ENCODE measurements around the gene SOD1.
A peak's percentile ranks its signal among the peaks of the same experiment; 100 is the strongest.
"Not testable (repeated sequence)": the region's sequence is repeated elsewhere in the genome, so short reads cannot be mapped to it uniquely, and the experiment has no call there.

The SOD1 gene

DNA sequence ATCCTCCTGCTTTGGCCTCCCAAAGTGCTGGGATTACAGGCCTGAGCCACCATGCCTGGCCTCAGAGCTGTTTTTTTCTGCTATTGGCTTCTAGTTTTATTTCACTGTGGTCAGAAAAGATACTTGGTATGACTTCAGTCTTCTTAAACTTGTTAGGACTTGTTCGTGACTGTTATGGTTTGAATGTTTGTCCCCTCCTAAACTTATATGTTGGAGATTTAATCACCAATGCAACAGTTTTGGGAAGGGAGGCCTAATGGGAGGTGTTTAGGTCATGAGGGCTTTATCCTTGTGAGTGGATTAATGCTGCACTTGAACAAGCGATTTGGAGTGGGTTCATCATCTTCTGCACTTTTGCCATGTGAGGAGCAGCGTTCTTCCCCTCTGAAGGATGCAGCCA is 24.5 kb upstream of the SOD1 start:
- TF ChIP-seq JUND (IDR thresholded peaks at IDR 0.05; ENCODE audit: low read depth), result no peak
- DNase-seq (ENCODE audit: low read depth in 1 of 2, low spot score in 1 of 2), result no peak
- in situ Hi-C loops (cut with HindIII; ENCODE audit: low pct_unique_long_range_greater_than_20kb, low sequenced_read_pairs), result no loop called here

DNA sequence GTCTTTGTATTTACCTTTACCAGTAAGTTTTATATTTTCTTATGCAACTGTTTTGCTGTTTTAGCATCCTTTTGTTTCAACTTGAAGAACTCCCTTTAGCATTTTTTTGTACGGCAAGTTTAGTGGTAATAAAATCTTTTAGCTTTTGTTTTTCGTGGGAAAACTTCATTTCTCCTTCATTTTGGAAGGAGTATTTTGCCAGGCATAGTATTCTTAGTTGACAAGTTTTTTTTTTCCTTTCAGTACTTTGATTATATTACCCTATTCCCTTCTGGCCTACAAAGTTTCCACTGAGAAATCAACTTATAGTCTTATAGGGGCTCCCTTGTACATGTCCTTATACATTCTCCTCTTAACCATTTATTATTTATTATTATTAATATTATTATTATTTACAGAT is 22.6 kb upstream of the SOD1 start:
- no peak for DNase-seq (ENCODE audit: low read depth in 1 of 2, low spot score in 1 of 2)
- TF ChIP-seq JUND (IDR thresholded peaks at IDR 0.05; ENCODE audit: low read depth), result no peak
- in situ Hi-C loops (cut with HindIII; ENCODE audit: low pct_unique_long_range_greater_than_20kb, low sequenced_read_pairs), result no loop called here

DNA sequence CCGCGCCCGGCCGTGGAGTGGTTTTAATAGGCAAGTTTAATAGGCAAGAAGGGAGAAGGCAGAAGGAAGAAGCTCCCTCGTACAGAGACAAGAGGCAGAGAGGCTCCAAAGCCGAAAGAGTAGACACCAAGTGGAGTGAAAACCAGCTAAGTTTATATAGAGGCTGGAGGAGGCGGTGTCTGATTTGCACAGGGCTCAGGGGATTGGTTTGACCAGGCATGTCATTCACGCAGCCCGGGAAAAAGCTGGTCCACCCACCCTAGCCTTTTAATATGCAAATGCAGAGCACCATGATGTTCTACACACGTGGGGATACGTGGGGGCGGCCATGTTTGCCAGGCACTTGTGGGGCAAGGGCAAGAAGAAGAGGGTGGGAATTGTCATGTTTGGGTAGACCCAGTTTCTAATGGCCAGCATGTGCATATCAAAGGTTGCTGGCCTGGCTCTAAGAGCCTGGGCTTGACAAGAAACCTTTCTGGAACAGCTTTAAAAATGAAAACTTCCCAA is 18.0 kb upstream of the SOD1 start:
- in situ Hi-C loops (cut with HindIII; ENCODE audit: low pct_unique_long_range_greater_than_20kb, low sequenced_read_pairs), result no loop called here
- no peak for TF ChIP-seq JUND (IDR thresholded peaks at IDR 0.05; ENCODE audit: low read depth)
- DNase-seq (ENCODE audit: low read depth in 1 of 2, low spot score in 1 of 2), result no peak

DNA sequence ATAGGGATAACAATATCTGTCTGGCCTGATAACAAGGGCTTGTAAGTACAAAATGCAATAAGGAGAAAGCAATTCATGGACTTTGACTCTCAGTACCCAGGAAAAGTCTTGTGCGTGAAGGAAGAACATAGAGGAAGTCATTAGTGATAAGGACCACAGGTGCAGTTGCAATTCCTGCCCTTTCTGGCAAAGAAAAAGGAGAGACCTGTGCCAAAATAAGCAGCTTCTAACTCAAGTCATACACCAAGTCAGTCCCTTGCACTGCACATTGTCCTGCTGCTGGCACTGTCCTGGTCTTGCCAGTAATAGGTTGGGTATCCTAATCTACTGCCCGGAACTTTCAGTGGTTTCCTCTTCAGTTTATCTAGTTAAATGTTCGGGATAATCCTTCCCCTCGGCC is 14.8 kb upstream of the SOD1 start:
- no peak for DNase-seq (ENCODE audit: low read depth in 1 of 2, low spot score in 1 of 2)
- no peak for TF ChIP-seq JUND (IDR thresholded peaks at IDR 0.05; ENCODE audit: low read depth)
- in situ Hi-C loops (cut with HindIII; ENCODE audit: low pct_unique_long_range_greater_than_20kb, low sequenced_read_pairs), result no loop called here

DNA sequence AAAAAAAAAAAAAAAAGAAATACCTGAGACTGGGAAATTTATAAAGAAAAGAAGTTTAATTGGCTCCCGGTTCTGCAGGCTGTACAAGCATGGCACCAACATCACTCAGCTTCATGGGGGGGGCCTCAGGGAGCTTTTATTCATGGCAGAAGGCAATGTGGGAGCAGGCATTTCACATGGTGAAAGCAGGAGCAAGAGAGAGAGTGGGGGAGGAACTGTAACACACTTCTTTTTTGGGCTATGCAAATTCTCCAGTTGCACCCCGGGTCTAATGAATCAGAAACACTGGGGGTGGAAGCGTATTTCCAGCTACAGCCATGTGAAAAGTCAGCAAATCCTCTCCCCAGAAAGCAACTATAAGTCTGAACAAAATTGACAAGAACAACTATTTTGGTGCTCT is 11.8 kb upstream of the SOD1 start:
- no peak for DNase-seq (ENCODE audit: low read depth in 1 of 2, low spot score in 1 of 2)
- in situ Hi-C loops (cut with HindIII; ENCODE audit: low pct_unique_long_range_greater_than_20kb, low sequenced_read_pairs), result no loop called here
- no peak for TF ChIP-seq JUND (IDR thresholded peaks at IDR 0.05; ENCODE audit: low read depth)

DNA sequence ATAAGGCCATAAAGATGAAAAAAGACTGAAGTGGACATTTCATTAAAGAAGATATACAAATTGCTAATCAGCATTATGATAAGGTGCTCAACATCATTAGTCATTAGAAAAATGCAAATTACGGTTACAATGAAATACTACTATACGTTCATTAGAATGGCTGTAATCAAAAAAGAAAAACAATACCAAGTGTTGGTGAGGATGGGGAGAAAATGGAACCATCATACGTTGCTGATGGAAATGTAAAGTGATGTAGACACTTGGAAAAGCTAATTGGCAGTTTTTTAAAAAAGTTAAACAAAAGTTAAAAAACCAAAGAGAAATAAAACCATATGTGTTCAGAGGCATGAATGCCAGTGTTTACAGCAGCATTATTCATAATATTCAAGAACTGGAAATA is 8.6 kb upstream of the SOD1 start:
- in situ Hi-C loops (cut with HindIII; ENCODE audit: low pct_unique_long_range_greater_than_20kb, low sequenced_read_pairs), result no loop called here
- DNase-seq (ENCODE audit: low read depth in 1 of 2, low spot score in 1 of 2), result no peak
- TF ChIP-seq JUND (IDR thresholded peaks at IDR 0.05; ENCODE audit: low read depth), result no peak

DNA sequence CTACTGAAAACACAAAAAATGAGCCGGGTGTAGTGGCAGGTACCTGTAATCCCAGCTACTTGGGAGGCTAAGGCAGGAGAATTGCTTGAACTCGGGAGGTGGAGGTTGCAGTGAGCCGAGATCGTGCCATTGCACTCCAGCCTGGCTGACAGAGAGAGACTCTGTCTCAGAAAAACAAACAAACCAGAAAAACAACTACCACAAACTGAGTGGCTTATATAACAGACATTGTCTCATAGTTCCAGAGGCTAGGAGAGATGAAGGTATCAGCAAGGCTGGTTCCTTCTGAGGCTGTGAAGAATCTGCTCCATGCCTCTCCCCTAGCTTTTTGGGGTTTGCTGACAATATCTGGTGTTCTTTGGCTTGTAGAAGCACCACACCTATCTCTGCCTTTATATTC is 8.0 kb upstream of the SOD1 start:
- in situ Hi-C loops (cut with HindIII; ENCODE audit: low pct_unique_long_range_greater_than_20kb, low sequenced_read_pairs); DNase-seq (ENCODE audit: low read depth in 1 of 2, low spot score in 1 of 2): not testable (repeated sequence)

DNA sequence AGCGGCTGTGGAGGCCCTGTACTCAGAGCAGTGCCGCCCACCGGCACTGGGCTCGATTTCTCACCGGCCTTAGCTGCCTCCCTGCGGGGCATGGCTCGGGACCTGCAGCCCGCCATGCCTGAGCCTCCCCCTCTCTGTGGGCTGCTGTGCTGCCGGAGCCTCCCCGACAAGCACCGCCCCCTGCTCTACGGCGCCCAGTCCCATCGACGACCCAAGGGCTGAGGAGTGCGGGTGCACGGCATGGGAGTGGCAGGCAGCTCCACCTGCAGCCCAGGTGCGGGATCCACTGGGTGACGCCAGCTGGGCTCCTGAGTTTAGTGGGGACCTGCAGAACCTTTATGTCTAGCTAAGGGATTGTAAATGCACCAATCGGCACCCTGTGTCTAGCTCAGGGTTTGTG is 5.2 kb upstream of the SOD1 start:
- no peak for TF ChIP-seq JUND (IDR thresholded peaks at IDR 0.05; ENCODE audit: low read depth)
- in situ Hi-C loops (cut with HindIII; ENCODE audit: low pct_unique_long_range_greater_than_20kb, low sequenced_read_pairs), result no loop called here
- no peak for DNase-seq (ENCODE audit: low read depth in 1 of 2, low spot score in 1 of 2)

DNA sequence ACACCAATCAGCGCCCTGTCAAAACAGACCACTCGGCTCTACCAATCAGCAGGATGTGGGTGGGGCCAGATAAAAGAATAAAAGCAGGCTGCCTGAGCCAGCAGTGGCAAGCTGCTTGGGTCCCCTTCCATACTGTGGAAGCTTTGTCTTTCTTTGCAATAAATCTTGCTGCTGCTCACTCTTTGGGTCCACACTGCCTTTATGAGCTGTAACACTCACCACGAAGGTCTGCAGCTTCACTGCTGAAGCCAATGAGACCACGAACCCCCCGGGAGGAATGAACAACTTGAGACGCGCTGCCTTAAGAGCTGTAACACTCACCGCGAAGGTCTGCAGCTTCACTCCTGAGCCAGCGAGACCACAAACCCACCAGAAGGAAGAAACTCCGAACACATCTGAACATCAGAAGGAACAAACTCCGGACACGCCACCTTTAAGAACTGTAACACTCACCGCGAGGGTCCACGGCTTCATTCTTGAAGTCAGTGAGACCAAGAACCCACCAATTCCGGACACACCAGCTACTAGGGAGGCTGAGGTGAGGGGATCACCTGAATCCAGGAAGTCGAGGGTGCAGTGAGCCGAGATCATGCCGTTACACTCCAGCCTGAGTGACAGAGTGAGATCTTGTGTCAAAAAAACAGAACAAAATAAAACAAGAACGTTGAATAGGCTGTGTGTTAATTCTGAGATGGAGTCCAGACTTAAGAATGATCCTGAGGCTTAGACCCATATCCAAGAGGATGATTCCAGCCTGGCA is 4.5 kb upstream of the SOD1 start:
- DNase-seq (ENCODE audit: low read depth in 1 of 2, low spot score in 1 of 2); in situ Hi-C loops (cut with HindIII; ENCODE audit: low pct_unique_long_range_greater_than_20kb, low sequenced_read_pairs): not testable (repeated sequence)

DNA sequence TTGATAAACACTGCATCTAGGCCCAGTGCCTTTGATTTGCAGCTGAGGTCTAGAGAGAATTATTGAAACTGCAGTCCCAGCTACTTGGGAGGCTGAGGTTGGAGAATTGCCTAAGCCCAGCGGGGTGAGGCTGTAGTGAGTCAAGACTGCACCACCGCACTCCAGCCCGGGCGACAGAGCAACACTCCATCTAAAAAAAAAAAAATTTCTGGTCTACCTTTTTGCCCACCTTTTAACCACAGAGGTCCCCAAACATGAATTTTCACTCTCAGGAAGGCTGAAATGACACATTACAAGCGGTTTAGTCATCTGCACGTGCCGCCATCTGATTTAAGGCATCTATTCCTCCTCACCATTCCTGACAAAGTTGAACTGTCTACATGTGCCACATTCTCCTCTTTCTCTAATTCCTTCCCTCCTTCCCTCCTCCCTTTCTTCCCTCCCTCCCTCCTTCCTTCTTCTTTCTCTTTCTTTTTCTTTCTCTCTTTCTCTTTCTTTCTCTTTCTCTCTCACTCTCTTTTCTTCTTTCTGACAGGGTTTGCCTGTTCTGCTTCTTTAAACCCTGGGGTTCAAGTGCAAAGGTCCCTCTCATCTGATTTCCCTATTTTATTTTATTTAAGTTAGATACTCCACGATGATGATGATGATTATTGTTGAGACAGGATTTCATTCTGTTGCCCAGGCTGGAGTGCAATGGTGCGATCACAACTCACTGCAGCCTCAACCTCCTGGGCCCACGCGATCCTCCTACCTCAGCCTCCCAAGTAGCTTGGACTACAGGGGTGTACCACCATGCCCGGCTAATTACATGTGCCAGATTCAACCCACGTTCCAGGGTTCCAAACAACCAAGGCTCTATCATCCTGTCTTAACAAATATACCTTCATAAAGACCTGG is 3.0 kb upstream of the SOD1 start:
- DNase-seq (ENCODE audit: low read depth in 1 of 2, low spot score in 1 of 2), result no peak
- in situ Hi-C loops (cut with HindIII; ENCODE audit: low pct_unique_long_range_greater_than_20kb, low sequenced_read_pairs), result no loop called here

DNA sequence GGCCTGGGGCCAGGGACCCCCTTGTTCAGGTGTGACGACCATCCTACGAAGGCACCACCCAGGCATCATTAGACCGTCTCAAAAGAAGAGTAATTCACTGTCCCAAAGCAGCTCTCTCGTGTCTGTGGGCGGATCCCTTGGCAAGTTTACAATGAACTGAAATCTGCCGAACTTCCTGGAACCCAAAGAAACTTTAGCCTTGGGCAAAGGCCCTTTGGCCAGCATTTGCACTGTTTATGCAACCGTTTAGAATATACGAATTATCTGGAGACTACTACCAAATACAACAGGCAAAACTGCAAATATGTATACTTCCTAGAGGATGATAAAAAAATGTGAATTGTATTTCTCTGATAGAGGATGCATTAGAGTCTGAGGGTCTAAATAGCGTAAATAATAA is 1.4 kb upstream of the SOD1 start:
- in situ Hi-C loops (cut with HindIII; ENCODE audit: low pct_unique_long_range_greater_than_20kb, low sequenced_read_pairs), result no loop called here
- TF ChIP-seq JUND (IDR thresholded peaks at IDR 0.05; ENCODE audit: low read depth), result no peak
- no peak for DNase-seq (ENCODE audit: low read depth in 1 of 2, low spot score in 1 of 2)

More for the DNA sequence above, 3.0 kb upstream of the SOD1 start:
- TF ChIP-seq JUND (IDR thresholded peaks at IDR 0.05; ENCODE audit: low read depth), result no peak

DNA sequence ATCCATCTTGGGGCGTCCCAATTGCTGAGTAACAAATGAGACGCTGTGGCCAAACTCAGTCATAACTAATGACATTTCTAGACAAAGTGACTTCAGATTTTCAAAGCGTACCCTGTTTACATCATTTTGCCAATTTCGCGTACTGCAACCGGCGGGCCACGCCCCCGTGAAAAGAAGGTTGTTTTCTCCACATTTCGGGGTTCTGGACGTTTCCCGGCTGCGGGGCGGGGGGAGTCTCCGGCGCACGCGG is 282 bp upstream of the SOD1 start:
- no peak for TF ChIP-seq JUND (IDR thresholded peaks at IDR 0.05; ENCODE audit: low read depth)
- in situ Hi-C loops (cut with HindIII; ENCODE audit: low pct_unique_long_range_greater_than_20kb, low sequenced_read_pairs), result no loop called here
- no peak for DNase-seq (ENCODE audit: low read depth in 1 of 2, low spot score in 1 of 2)

DNA sequence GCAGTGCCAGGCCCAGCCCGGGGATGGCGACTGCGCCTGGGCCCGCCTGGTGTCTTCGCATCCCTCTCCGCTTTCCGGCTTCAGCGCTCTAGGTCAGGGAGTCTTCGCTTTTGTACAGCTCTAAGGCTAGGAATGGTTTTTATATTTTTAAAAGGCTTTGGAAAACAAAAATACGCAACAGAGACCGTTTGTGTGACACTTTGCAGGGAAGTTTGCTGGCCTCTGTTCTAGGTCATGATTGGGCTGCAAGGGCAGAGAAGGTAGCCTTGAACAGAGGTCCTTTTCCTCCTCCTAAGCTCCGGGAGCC is 719 bp downstream of the SOD1 start:
- peak; percentile 31 to 39 for DNase-seq (ENCODE audit: low read depth in 1 of 2, low spot score in 1 of 2)
- TF ChIP-seq JUND (IDR thresholded peaks at IDR 0.05; ENCODE audit: low read depth), result no peak
- in situ Hi-C loops (cut with HindIII; ENCODE audit: low pct_unique_long_range_greater_than_20kb, low sequenced_read_pairs), result no loop called here

DNA sequence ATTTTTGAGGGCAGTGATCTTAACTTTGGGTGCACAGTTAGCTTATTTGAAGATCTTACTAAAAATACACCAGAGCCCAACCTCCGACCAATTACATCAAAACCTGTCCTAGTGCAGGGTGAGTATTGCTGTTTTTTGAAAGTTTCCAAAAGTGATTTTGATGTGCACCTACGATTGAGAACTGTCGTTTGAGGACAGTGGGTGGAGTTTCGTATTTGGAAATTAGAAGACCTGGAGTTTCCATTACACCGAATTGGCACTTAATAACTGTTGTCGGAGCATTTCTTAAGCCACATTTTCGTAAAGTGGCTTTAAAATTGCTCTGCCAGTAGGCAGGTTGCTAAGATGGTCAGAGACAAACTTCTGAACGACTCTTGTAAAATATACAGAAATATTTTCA is 1.1 kb downstream of the SOD1 start:
- no peak for TF ChIP-seq JUND (IDR thresholded peaks at IDR 0.05; ENCODE audit: low read depth)
- no peak for DNase-seq (ENCODE audit: low read depth in 1 of 2, low spot score in 1 of 2)
- in situ Hi-C loops (cut with HindIII; ENCODE audit: low pct_unique_long_range_greater_than_20kb, low sequenced_read_pairs), result no loop called here
